GM21423 (cell line): ENCODE data around the gene KDM6B.
"Not testable (repeated sequence)": the region's sequence is repeated elsewhere in the genome, so short reads cannot be mapped to it uniquely, and the experiment has no call there.

Experiments
- ATAC-seq: cut with Tn5 transposase; IDR thresholded peaks from one replicate; pipeline ENCODE4 v1.9.1; 2021; ENCODE audit warnings: mild to moderate bottlenecking, moderate library complexity; ENCODE audit not compliant: unreplicated experiment

Gene KDM6B

GRCh38 chr17:7833795-7834541 is at the start of gene KDM6B:
Gene KDM6B, plus strand, starts transcription at chr17:7834217. Its CDS starts 11,338 bp downstream, at chr17:7845555.
- peak; percentile 32 for ATAC-seq

- no peak for ATAC-seq
Measured at GRCh38 chr17:7786866-7787265, 47.2 kb upstream of the KDM6B start.

GRCh38 chr17:7789131-7789530 is 44.9 kb upstream of the KDM6B start:
- ATAC-seq = no peak

- no peak for ATAC-seq
Measured at GRCh38 chr17:7790150-7790549, 43.9 kb upstream of the KDM6B start.

- no peak for ATAC-seq
Measured at GRCh38 chr17:7792611-7793010, 41.4 kb upstream of the KDM6B start.

GRCh38 chr17:7794075-7794663 is 39.8 kb upstream of the KDM6B start:
- no peak for ATAC-seq

- ATAC-seq = no peak
Measured at GRCh38 chr17:7797976-7798375, 36.0 kb upstream of the KDM6B start.

- ATAC-seq = no peak
Measured at GRCh38 chr17:7798839-7799238, 35.2 kb upstream of the KDM6B start.

GRCh38 chr17:7803981-7804380 is 30.0 kb upstream of the KDM6B start:
- ATAC-seq = no peak

- no peak for ATAC-seq
Measured at GRCh38 chr17:7806587-7806986, 27.4 kb upstream of the KDM6B start.

- ATAC-seq = no peak
Measured at GRCh38 chr17:7807206-7807605, 26.8 kb upstream of the KDM6B start.

- ATAC-seq = no peak
Measured at GRCh38 chr17:7809086-7809790, 24.8 kb upstream of the KDM6B start.

- ATAC-seq = not testable (repeated sequence)
Measured at GRCh38 chr17:7809791-7810343, 24.1 kb upstream of the KDM6B start.

GRCh38 chr17:7811251-7811650 is 22.8 kb upstream of the KDM6B start:
- ATAC-seq = no peak

- ATAC-seq = no peak
Measured at GRCh38 chr17:7814969-7815368, 19.0 kb upstream of the KDM6B start.

- ATAC-seq = no peak
Measured at GRCh38 chr17:7816926-7817642, 16.9 kb upstream of the KDM6B start.

GRCh38 chr17:7817643-7817964 is 16.4 kb upstream of the KDM6B start:
- ATAC-seq = no peak

GRCh38 chr17:7818026-7818425 is 16.0 kb upstream of the KDM6B start:
- ATAC-seq = no peak

- no peak for ATAC-seq
Measured at GRCh38 chr17:7818746-7819645, 15.0 kb upstream of the KDM6B start.

GRCh38 chr17:7820231-7820630 is 13.8 kb upstream of the KDM6B start:
- ATAC-seq = no peak
